NCI-H226 (cell line): ENCODE results near the gene WDR47.
"Not testable (repeated sequence)": the region's sequence is repeated elsewhere in the genome, so short reads cannot be mapped to it uniquely, and the experiment has no call there.

ENCODE experiments used
- DNase-seq: peaks from one replicate; pipeline ENCODE4 v3.0.0-alpha.2; 2015

WDR47 gene

DNA sequence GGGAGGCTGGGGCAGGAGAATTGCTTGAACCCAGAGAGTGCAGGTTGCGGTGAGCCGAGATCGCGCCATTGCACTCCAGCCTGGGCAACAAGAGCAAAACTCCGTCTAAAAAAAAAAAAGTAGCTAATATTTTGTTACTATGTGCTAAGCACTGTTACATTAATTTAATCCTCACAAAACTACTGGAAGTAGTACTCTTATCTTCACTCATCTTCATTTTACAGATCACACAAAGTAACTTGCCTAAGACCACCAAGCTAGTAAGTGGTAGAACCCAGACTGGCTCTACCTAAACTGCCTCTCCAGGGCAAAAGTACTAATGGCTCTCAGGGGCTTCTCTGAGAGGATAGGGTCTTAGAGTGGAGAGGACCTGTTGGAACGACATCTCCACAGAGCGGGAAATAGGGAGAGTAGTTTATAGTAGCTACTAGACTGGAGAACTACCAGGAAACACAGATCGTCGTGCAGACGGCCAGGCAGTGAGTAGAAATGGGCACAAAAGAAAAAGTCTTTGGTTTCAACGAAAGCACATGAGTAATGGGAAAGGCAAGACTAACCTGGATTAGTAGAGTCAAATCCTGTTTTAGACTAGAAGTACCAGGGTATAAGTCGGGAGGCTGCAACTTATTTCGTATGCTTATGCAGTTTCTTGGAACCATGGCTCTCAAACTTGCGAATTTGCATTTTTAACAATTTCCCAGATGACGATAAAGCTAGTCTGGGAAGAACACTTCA, 80.0 kb downstream of the WDR47 start:
- no peak for DNase-seq

DNA sequence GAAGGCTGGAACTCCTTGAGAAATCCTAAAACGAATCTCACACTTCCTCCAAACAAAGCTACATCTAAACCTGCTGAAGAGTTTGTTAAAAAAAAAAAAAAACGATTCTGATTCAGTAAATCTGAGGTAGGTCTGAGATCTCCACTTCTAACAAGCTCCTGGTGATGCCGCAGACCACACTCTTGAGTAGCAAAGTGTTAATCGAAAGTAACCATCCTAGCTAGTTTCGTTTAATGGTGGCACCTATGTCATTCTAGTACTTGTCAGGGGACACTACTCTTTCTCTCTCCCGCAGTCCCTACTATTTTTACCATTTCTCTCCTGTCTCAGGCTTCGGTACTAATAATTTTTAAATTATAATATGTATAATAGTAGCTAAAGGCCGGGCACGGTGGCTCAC, 80.7 kb downstream of the WDR47 start:
- DNase-seq, result no peak

- no peak for DNase-seq
Observed at GRCh38 chr1:108960719-108961118, 81.2 kb downstream of the WDR47 start.

- no peak for DNase-seq
Observed at GRCh38 chr1:108957888-108958287, 84.0 kb downstream of the WDR47 start.

DNA sequence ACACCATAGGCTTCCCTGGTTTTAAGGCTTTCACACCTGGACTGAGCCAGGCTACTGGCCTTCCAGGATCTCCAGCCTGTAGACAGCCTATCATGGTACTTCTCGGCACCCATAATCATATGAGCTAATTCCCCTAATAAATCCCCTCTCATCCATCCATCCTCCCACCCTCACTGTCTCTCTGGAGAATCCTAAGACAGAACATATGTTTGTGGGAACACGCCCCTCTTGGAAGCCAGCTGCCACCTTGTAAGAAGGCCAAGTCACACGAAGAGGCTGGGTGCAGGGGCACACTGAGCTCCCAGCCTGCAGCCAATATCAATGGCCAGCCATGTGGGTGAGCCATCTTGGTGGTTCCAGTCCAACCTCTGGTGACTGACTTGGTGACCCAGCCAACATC, 86.0 kb downstream of the WDR47 start:
- DNase-seq, result no peak

- no peak for DNase-seq
Observed at GRCh38 chr1:108955111-108955510, 86.8 kb downstream of the WDR47 start.

DNA sequence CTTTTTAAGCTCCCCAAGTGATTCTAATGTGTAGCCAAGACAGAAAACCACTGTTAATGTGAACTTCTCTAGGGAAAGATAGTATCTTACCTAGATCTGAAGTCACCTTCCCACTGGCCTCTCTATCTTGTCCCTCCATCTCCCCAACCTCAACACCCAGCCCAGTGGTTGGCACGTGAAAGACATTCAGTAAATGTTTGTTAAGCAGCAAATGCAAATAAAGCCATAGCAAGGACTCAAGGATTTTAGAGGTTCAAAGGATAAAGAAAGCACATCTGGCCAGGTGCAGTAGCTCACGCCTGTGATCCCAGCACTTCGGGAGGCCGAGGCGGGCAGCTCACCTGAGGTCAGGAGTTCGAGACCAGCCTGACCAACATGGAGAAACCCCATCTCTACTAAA, 88.5 kb downstream of the WDR47 start:
- DNase-seq, result no peak

GRCh38 chr1:108951242-108951641, 90.7 kb downstream of the WDR47 start:
- DNase-seq, result no peak

DNA sequence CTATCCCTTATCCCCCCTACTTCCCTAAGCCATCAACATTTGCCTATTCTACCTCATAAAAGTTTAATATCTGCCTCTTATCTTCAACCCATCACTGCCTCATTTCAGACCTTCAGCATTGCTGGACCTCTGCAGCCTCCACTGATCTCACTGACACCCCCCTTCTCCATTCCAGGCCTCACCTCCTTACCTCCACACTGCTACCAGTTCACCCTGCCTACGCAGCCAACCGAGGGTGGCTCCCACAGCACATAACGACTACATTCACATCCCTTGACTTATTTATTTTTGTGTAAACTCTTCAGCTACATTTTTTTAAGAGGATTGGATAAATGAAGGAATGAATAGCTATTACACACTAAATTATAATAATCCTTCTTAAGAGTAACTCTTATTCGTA, 92.9 kb downstream of the WDR47 start:
- no peak for DNase-seq

DNA sequence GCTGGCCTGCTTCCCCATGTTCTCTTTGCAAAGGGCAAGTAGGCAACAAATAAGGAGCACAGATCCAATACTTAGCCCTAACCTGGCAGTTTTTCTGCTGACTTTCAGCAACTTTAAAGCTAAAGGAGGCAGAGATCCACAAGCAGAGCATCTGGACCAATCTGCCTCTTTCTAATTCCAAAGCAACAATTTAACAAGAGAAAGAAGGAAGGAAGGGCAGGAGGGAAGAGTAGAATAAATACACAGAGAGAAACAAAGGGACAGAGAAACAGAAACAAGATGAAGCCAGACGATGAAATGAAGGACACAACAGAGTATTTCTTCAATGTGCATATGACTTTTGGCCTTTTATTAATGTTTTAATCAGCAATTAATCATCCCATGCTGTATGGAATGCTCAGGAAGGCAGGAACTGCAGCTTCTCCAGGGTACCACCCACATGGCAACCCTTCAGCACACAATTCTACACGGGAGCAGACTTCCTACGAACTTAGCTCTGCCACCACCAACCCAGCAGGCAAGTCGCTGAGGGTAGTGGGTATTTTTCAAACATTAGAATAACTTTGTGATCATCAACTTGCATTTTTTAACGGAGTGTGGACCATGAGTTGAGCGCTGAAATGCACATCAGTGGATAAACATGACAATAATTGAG, 93.9 kb downstream of the WDR47 start:
- DNase-seq, result no peak

GRCh38 chr1:108936170-108936569, 105.7 kb downstream of the WDR47 start:
- no peak for DNase-seq

DNA sequence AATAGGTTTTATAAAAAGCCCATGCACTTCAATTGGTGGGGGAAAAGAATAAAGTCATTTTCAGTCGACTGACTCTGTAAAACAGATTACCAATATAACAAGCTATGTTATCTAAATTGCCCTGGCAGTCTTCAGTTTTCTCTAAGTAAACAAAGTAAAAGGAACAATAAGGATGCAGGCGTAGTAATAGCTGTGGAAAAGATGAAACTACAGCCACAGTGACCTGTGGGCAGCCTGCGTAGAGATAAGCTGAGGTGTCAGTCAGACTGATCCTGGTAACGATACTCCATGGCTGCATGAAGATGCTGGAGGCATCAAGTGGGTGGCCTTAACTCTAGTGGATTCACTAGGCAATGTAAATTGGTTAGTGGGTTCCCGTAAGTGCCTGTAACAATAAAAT, 108.0 kb downstream of the WDR47 start:
- DNase-seq, result no peak

DNA sequence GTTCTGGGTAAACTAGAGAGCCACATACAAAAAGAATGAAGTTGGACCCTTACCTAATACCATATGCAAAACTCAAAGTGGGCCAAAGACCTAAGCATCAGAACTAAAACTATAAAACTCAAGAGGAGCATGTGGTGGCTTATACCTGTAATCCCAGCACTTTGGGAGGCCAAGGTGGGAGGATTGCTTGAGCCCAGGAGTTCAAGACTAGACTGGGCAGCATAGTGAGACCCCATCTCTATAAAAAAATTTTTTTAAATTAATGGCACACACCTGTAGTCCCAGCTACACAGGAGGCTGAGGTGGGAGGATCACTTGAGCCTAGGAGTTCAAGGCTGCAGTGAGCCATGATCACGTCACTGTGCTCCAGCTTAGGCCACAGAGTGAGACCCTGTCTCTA, 114.3 kb downstream of the WDR47 start:
- DNase-seq, result not testable (repeated sequence)

GRCh38 chr1:108925920-108926319, 116.0 kb downstream of the WDR47 start:
- no peak for DNase-seq
